HepG2 (cell line): Measurements from ENCODE around the gene PLA2G2E. TPM values are rescaled to one million over a fixed set of nuclear protein-coding genes. Genes with fewer than 3 reads are reported as not detected.

Source experiments
- ATAC-seq: fragments of 200-7000 bp; cut with Tn5 transposase; 3 replicates; pipeline ENCODE4 v1.9.1; 2020; ENCODE audit warnings: mild to moderate bottlenecking, moderate library complexity
- BruUV-seq: library from RNA; stranded (reverse); fragments of 400-500 nt; replicated peaks from 2 replicates; lab custom pipeline; 2021; lab: Mats Ljungman, UMichigan
- CTCF ChIA-PET: fragments of 300-600 bp; formaldehyde crosslinking; extraction: SDS; loops from one replicate; lab custom pipeline; 2021; ENCODE audit warnings: low total read pairs, inconsistent platforms, low intra/inter-chr PET ratio; lab: Yijun Ruan, JAX
- POLR2A ChIA-PET: fragments of 350-600 bp; sonication (Branson Sonifier 250); formaldehyde crosslinking; loops from one replicate; lab custom pipeline; 2020; ENCODE audit warnings: antibody characterized with exemption, inconsistent platforms; lab: Yijun Ruan, JAX
- DNase-seq: peaks from one replicate; pipeline ENCODE4 v3.0.0-alpha.2; 2015; ENCODE audit warnings: low spot score
- FAIRE-seq: peaks from 3 replicates; lab custom pipeline; 2011; peaks lifted over from hg19 to GRCh38; lab: Jason Lieb, UNC
- H2AFZ ChIP-seq: one replicate; pipeline ENCODE4 v1.6.1; 2011; ENCODE audit warnings: low read length, inconsistent platforms
- H3K27ac ChIP-seq: fragments of 300-600 bp; 3 replicates; pipeline ENCODE4 v1.8.0; 2011; ENCODE audit warnings: mixed run types, mild to moderate bottlenecking, mixed read lengths, low read length, inconsistent platforms; ENCODE audit not compliant: insufficient read depth; ENCODE audit errors: extremely low read length
- H3K27me3 ChIP-seq, 2 experiments: fragments of 200-600 bp in 1 of 2; 2 replicates in 1 of 2; 3 replicates in 1 of 2; pipeline versions ENCODE4 v1.6.0 to v1.8.0; 2011; ENCODE audit warnings: low read length in 2 of 2, mild to moderate bottlenecking in 2 of 2, moderate library complexity in 2 of 2, inconsistent platforms in 1 of 2; ENCODE audit not compliant: insufficient read depth in 2 of 2, control insufficient read depth in 1 of 2
- H3K36me3 ChIP-seq, 2 experiments: fragments of 200-600 bp in 1 of 2; replicated peaks in 1 of 2; 2 replicates in 1 of 2; 3 replicates in 1 of 2; pipeline versions ENCODE4 v1.5.1 to v1.8.0; 2011; ENCODE audit warnings: low read length in 2 of 2, inconsistent platforms in 1 of 2; ENCODE audit not compliant: insufficient read depth in 2 of 2, control insufficient read depth in 1 of 2
- H3K4me1 ChIP-seq: 2 replicates; pipeline ENCODE4 v1.5.1; 2012; ENCODE audit warnings: low read length, inconsistent platforms; ENCODE audit not compliant: insufficient read depth
- H3K4me2 ChIP-seq: 2 replicates; pipeline ENCODE4 v1.6.0; 2011; ENCODE audit warnings: low read depth, low read length, inconsistent platforms
- H3K4me3 ChIP-seq, 3 experiments: fragments of 200-600 bp in 1 of 3; sonication (generic), shearing (Covaris generic) in 1 of 3; replicated peaks in 1 of 3; 2 replicates each; pipeline ENCODE4 v1.5.1; 2011 to 2016; ENCODE audit warnings: low read length in 3 of 3, inconsistent platforms in 2 of 3, low read depth in 2 of 3, mild to moderate bottlenecking in 2 of 3, control low read depth in 1 of 3, mixed read lengths in 1 of 3; ENCODE audit not compliant: insufficient read depth in 1 of 3
- H3K79me2 ChIP-seq: one replicate; pipeline ENCODE4 v1.6.1; 2011; ENCODE audit warnings: low read length, inconsistent platforms; ENCODE audit not compliant: insufficient read depth
- H3K9ac ChIP-seq: 2 replicates; pipeline ENCODE4 v1.6.0; 2011; ENCODE audit warnings: mild to moderate bottlenecking, low read depth, low read length, inconsistent platforms; ENCODE audit not compliant: insufficient read depth
- H3K9me3 ChIP-seq: 2 replicates; pipeline ENCODE4 v1.5.1; 2012; ENCODE audit warnings: mild to moderate bottlenecking, low read length
- H4K20me1 ChIP-seq: 2 replicates; pipeline ENCODE4 v1.6.0; 2011; ENCODE audit warnings: inconsistent platforms, mild to moderate bottlenecking, low read length, moderate library complexity; ENCODE audit not compliant: insufficient read depth
- CENPX ChIP-seq: sonication (generic); formaldehyde crosslinking; IDR thresholded peaks from 2 replicates; pipeline ENCODE4 v1.9.0; 2021; ENCODE audit warnings: mild to moderate bottlenecking, missing genetic modification reagents, moderate library complexity
- GATA4 ChIP-seq: sonication (generic); IDR thresholded peaks from 2 replicates; pipeline ENCODE4 v1.6.1; 2016; ENCODE audit warnings: antibody characterized with exemption, low read depth, borderline replicate concordance
- MIXL1 ChIP-seq: IDR thresholded peaks from 2 replicates; pipeline ENCODE4 v1.6.1; 2016
- SPEN ChIP-seq: sonication (generic); formaldehyde crosslinking; IDR thresholded peaks from 2 replicates; pipeline ENCODE4 v1.5.1; 2020; ENCODE audit warnings: low read depth, mild to moderate bottlenecking, missing genetic modification reagents
- ZNF225 ChIP-seq: sonication (generic); formaldehyde crosslinking; IDR thresholded peaks from 2 replicates; pipeline ENCODE4 v1.4.0; 2020; ENCODE audit warnings: mild to moderate bottlenecking, missing genetic modification reagents
- ZNF275 ChIP-seq: sonication (generic); formaldehyde crosslinking; IDR thresholded peaks from 2 replicates; pipeline ENCODE4 v1.8.0; 2022; ENCODE audit warnings: missing genetic modification reagents, mild to moderate bottlenecking, inconsistent platforms, borderline replicate concordance
- ZNF296 ChIP-seq: sonication (generic); formaldehyde crosslinking; conservative IDR thresholded peaks from 2 replicates; pipeline ENCODE4 v1.5.0; 2020; ENCODE audit warnings: mild to moderate bottlenecking, missing genetic modification reagents
- ZNF362 ChIP-seq: sonication (generic); formaldehyde crosslinking; IDR thresholded peaks from 2 replicates; pipeline ENCODE4 v1.4.0; 2020; ENCODE audit warnings: missing genetic modification reagents, mild to moderate bottlenecking, borderline replicate concordance
- ZNF619 ChIP-seq: sonication (generic); formaldehyde crosslinking; IDR thresholded peaks from 2 replicates; pipeline ENCODE4 v1.4.0; 2020; ENCODE audit warnings: mild to moderate bottlenecking, missing genetic modification reagents
- ZNF746 ChIP-seq: sonication (generic); formaldehyde crosslinking; IDR thresholded peaks from 2 replicates; pipeline ENCODE4 v1.8.0; 2022; ENCODE audit warnings: mild to moderate bottlenecking, missing genetic modification reagents
- ZNF775 ChIP-seq: sonication (generic); formaldehyde crosslinking; IDR thresholded peaks from 2 replicates; pipeline ENCODE4 v1.4.0; 2020; ENCODE audit warnings: missing genetic modification reagents, mild to moderate bottlenecking, moderate library complexity, borderline replicate concordance
- ZNF782 ChIP-seq: sonication (generic); formaldehyde crosslinking; IDR thresholded peaks from 2 replicates; pipeline ENCODE4 v1.4.0; 2020; ENCODE audit warnings: missing genetic modification reagents, mild to moderate bottlenecking, borderline replicate concordance
- ZSCAN21 ChIP-seq: sonication (generic); formaldehyde crosslinking; IDR thresholded peaks from 2 replicates; pipeline ENCODE4 v1.8.0; 2022; ENCODE audit warnings: mild to moderate bottlenecking, missing genetic modification reagents, moderate library complexity, borderline replicate concordance
- WGBS: methylation state at CpG from one replicate; pipeline ENCODE4 v1.1.6; 2017; ENCODE audit warnings: low lambda C conversion rate; 5-methylcytosine and 5-hydroxymethylcytosine counted together
- in situ Hi-C: cut with HindIII; loops from 2 replicates; pipeline ENCODE4 v1.10.0; 2017; ENCODE audit warnings: low pct_unique_long_range_greater_than_20kb; ENCODE audit not compliant: extremely low pct_ligation_motif_present
- intact Hi-C: fragments of 100-400 bp; cut with micrococcal nuclease; formaldehyde crosslinking; loops from one replicate; pipeline ENCODE4 v1.10.0; 2022; ENCODE audit not compliant: unreplicated experiment
- polyA plus RNA-seq, 8 experiments: library from polyadenylated mRNA; depleted of rRNA in 3 of 8; stranded (reverse) in 7 of 8; unstranded in 1 of 8; fragments of >200 nt; fragmentation: Illumina TruSeq in 4 of 8; extraction: Trizol in 4 of 8; gene quantifications; 2 replicates each; pipeline versions ENCODE4 v1.2.1 to v1.2.3, GENCODE V29; 2011 to 2016; ENCODE audit warnings: low read depth in 4 of 8, missing spikeins in 1 of 8, mixed read lengths in 1 of 8; ENCODE audit not compliant: insufficient read depth in 1 of 8
- total RNA-seq, 5 experiments: library from RNA; depleted of rRNA; stranded (reverse); fragments of >200 nt; fragmentation: Illumina TruSeq; extraction: Trizol; gene quantifications; 2 replicates each; pipeline ENCODE4 v1.2.3, GENCODE V29; 2016; ENCODE audit warnings: low read depth in 1 of 5
- TF ChIP-seq, protein P1 (sequence below): IDR thresholded peaks from 2 replicates; pipeline ENCODE4 v1.6.1; 2018; ENCODE audit warnings: missing genetic modification reagents
- TF ChIP-seq, protein P2 (sequence below): fragments of 450-650 bp; IDR thresholded peaks from 2 replicates; pipeline ENCODE4 v1.6.1; 2016
- TF ChIP-seq, protein P3 (sequence below): sonication (generic); formaldehyde crosslinking; IDR thresholded peaks from 2 replicates; pipeline ENCODE4 v1.8.0; 2022; ENCODE audit warnings: missing genetic modification reagents, low read depth, mild to moderate bottlenecking, borderline replicate concordance

Gene PLA2G2E
- total and polyA plus RNA-seq, 2 of the 13 experiments (the other 11 are each of a cell fraction or from before 2014, with no cell fraction given): not detected

DNA sequence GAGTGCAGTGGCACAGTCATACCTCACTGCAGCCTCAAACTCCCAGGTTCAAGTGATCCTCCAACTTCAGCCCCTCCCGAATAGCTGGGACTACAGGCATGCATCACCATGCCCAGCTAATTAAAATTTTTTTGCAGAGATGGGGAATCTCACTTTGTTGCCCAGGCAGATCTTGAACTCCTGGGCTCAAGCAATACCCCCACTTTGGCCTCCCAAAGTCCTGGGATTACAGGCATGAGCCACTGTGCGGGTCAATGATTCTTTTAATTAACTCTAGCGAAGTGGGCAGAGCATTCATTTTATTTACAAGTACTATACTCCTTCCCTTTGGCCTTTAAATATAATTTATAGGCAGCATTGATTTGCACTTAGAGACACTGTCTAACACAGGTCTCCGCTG lies 43.8 kb downstream of the PLA2G2E start:
- intact Hi-C loops (loop anchor here (10.0 kb wide), 1 partner anchor 65 kb away; the partner anchor contains the start of gene RNF186), in situ Hi-C loops (no loop called here)
- Histone ChIP-seq H3K9ac (no peak overlapping the region), H3K36me3 (no peaks in the 10 kb centered on the region), H4K20me1 (0 out of 2 replicates have a peak, but pooled peaks cover 4% of the 10 kb centered on the region), H3K79me2 (peaks cover 20% of the 10 kb centered on the region), H3K27me3 (no peaks in the 10 kb centered on the region; a peak in 1 of 5 replicates), H3K9me3 (no peaks in the 10 kb centered on the region), H3K4me3 (no peak overlapping the region), H3K4me1 (peaks cover 33% of the 10 kb centered on the region), H3K4me2 (no peak overlapping the region), H3K27ac (no peak overlapping the region), H2AFZ (no peak overlapping the region)
- FAIRE-seq (no peak), ATAC-seq (no peak), DNase-seq (no peak)
- BruUV-seq: no TSS peak
- ChIA-PET CTCF (no interaction called here), POLR2A (no interaction called here)
- WGBS: 93% methylated on average over 4 of the region's 4 CpGs
- TF ChIP-seq ZNF619 (no peak), ZNF225 (CRISPR knock-in tag) (no peak), GATA4 (no peak), ZNF362 (CRISPR knock-in tag) (no peak), ZNF746 (CRISPR knock-in tag) (no peak), ZNF296 (CRISPR knock-in tag) (no peak), ZSCAN21 (no peak), CENPX (CRISPR knock-in tag) (no peak), ZNF275 (CRISPR knock-in tag) (no peak), ZNF782 (CRISPR knock-in tag) (no peak), SPEN (CRISPR knock-in tag) (no peak), MIXL1 (CRISPR knock-in tag) (no peak), ZNF775 (CRISPR knock-in tag) (no peak)
- TF ChIP-seq, protein P1, sequence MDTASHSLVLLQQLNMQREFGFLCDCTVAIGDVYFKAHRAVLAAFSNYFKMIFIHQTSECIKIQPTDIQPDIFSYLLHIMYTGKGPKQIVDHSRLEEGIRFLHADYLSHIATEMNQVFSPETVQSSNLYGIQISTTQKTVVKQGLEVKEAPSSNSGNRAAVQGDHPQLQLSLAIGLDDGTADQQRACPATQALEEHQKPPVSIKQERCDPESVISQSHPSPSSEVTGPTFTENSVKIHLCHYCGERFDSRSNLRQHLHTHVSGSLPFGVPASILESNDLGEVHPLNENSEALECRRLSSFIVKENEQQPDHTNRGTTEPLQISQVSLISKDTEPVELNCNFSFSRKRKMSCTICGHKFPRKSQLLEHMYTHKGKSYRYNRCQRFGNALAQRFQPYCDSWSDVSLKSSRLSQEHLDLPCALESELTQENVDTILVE (CRISPR knock-in tag): no peak
- TF ChIP-seq, protein P2, sequence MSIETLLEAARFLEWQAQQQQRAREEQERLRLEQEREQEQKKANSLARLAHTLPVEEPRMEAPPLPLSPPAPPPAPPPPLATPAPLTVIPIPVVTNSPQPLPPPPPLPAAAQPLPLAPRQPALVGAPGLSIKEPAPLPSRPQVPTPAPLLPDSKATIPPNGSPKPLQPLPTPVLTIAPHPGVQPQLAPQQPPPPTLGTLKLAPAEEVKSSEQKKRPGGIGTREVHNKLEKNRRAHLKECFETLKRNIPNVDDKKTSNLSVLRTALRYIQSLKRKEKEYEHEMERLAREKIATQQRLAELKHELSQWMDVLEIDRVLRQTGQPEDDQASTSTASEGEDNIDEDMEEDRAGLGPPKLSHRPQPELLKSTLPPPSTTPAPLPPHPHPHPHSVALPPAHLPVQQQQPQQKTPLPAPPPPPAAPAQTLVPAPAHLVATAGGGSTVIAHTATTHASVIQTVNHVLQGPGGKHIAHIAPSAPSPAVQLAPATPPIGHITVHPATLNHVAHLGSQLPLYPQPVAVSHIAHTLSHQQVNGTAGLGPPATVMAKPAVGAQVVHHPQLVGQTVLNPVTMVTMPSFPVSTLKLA: no peak
- TF ChIP-seq, protein P3, sequence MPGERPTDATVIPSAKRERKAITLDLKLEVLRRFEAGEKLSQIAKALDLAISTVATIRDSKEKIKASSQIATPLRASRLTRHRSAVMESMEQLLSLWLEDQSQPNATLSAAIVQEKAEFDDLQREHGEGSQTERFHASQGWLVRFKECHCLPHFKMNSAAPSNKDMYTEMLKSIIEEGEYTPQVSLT (CRISPR knock-in tag): no peak
